T47D (cell line): Measurements from ENCODE around the gene RBM44.
A peak's percentile ranks its signal among the peaks of the same experiment; 100 is the strongest.
"Not testable (repeated sequence)": the region's sequence is repeated elsewhere in the genome, so short reads cannot be mapped to it uniquely, and the experiment has no call there.

Experiments
- DNase-seq, 2 experiments: peaks; one replicate each; pipeline versions ENCODE4 v3.0.0 to v3.0.0-alpha.2; 2011 to 2012; ENCODE audit warnings: low read depth in 1 of 2, low spot score in 1 of 2
- JUND ChIP-seq: IDR thresholded peaks from 2 replicates; pipeline ENCODE4 v1.6.1; 2012; ENCODE audit warnings: low read depth
- in situ Hi-C: cut with HindIII; loops from 2 replicates; pipeline ENCODE4 v1.10.0; 2016; ENCODE audit warnings: low sequenced_read_pairs, low pct_unique_long_range_greater_than_20kb

The RBM44 gene

DNA sequence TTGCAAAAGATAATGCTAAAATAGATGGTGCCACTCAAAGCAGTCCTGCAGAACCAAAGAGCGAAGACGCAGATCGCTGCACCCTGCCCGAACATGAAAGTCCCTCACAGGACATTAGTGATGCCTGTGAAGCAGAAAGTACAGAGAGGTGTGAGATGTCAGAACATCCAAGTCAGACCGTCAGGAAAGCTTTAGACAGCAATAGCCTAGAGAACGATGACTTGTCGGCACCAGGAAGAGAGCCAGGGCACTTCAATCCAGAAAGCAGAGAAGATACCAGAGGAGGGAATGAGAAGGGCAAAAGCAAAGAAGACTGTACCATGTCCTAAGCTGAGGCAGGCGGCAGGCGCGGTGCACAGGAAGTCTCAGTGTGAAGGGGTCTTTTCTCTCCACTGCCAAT is 34.8 kb upstream of the RBM44 start:
- no peak for TF ChIP-seq JUND
- in situ Hi-C loops = no loop called here
- no peak for DNase-seq

DNA sequence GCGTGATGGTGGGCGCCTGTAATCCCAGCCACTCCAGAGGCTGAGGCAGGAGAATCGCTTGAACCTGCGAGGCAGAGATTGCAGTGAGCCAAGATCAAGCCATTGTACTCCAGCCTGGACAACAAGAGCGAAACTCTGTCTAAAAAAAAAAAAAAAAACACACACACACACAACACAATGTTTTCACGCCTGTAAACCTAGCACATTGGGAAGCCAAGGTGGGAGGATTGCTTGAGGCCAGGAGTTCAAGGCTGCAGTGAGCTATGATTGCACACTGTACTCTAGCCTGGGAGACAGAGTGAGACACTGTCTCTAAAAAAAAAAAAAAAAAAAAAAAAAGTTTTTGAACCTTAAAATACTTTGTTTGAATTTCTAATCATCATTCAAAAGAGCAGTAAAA is 33.5 kb upstream of the RBM44 start:
- DNase-seq, in situ Hi-C loops: not testable (repeated sequence)

DNA sequence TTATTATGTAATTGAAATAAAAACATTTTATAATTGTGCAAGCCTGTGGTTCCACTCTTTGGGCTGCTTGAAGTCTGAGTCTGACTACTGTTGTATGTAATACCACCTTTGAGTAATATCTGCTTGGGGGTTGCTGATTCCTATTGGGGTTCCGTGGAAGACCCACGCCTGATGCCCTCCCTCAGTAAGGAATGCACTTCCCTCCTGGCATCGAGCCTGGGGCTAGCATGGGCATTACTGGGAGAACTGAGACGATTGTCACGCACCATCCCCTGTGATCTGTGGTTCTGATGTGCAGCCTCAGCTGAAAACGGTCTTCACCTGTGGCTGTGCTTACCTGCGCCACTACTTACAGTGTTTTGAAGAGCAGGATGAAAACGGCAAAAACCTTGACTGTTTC is 32.7 kb upstream of the RBM44 start:
- in situ Hi-C loops = no loop called here
- no peak for TF ChIP-seq JUND
- no peak for DNase-seq

DNA sequence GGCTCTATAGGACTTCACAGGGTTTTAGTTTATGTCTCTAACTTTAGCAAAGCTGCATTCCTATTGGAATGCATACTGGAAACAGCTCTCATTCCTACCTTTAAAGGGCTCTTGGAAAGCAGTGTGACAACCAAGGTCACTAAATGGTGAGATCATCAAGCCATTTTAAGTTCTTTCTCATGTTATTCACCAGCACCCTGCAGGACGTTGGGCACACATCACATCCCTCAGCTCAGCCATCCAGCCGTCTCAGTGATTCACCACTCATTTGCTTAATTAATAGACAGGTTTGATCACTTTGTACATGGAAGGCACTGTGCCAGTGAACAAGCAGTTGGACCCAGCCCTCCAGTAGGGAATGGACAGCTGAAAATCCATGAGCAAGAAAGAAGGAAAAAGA is 32.2 kb upstream of the RBM44 start:
- no peak for DNase-seq
- in situ Hi-C loops = no loop called here
- no peak for TF ChIP-seq JUND

DNA sequence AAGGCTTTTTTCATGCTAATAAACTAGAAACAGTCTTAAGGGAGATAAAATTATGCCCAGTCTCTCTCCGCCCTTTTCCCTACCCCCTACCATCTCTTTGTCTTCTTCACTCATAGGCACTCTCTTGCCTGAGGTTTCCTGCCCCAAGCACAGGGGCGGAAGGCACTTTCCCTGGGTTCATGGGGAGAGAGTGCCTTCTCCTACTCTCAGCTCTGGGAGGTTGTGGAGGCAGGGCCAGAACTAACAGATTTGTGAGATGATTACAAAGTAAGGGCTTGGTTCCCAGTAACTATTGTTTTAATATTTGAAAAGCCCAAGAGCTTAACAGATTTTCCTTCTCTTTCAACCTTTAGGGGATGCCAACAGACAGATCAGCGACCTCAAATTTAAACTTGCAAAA is 26.1 kb upstream of the RBM44 start:
- in situ Hi-C loops = no loop called here
- TF ChIP-seq JUND = no peak
- no peak for DNase-seq

DNA sequence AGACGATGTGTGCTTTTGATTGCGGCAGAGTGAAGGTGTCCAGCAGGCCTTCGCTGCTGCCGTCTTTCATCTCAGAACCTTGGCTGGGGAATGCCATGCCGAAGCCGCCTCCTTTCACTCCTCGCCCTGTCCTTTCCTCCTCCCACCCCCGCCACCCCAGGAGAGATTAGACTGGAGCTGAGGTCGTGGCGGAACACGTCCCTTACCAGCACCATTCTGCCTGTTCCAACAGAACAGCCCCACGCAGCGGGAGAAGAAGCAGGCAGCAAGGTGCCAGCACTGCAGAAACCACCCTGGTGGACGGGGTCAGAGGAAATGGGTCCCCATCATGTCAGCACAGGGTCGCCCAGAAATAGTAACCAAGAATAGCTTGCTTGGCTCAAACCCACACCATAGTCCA is 24.8 kb upstream of the RBM44 start:
- no peak for DNase-seq
- no peak for TF ChIP-seq JUND
- in situ Hi-C loops = no loop called here

DNA sequence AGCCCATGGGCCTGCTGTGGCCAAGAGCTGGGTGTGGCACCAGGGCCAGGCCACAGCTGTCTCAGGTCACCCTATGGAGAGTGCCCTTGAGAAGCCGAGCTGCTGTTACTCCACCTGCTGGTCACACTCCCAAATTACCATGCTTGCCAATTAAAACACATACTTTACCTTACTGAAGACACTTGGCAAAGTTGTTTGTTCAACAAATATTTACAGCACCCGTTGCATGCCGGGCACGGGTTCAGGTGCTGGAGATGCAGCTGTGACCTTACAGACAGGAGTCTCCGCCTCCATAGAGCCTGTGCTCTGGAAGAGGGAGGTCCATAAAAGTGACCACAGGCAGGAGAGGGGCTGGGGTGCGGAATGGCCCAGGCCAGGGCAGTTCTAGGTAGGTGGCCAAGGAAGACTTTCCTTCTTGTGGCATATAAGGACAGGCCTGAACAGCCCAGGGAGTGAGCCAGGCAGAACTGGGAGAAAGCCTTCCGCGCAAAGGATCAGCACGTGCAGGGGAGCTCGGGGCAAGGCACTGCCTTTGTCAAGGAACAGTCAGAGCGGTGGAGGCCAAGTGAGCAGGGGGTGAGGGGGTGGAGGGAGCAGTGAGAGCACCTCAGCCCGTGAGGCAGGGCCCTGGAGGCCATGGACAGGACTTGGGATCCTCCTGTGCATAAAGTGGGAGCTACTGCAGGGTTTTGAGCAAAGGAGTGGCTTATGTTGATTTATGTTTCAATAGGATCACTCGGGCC is 23.6 kb upstream of the RBM44 start:
- no peak for TF ChIP-seq JUND
- peak; percentile 39 to 84 for DNase-seq
- in situ Hi-C loops = no loop called here

DNA sequence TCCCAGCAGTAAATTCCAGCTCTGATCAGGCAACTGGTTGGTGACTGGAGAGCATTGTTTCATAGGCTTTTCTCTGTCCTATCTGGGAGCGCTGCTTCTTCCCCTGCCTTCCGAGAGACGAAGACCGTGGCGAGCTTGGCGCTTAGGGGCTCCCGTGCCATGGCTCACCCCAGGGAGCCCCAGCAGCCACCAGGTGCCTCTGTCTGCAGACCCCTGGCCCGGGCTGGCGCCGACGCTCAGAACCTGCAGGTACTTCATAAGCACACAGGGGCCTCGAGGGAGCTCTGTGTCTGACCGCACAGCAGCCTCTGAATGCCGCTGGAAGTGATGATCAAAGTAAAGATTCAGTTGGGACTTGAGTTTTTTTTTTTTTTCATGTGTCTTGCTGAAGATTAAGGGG is 19.1 kb upstream of the RBM44 start:
- no peak for TF ChIP-seq JUND
- in situ Hi-C loops = no loop called here
- no peak for DNase-seq

DNA sequence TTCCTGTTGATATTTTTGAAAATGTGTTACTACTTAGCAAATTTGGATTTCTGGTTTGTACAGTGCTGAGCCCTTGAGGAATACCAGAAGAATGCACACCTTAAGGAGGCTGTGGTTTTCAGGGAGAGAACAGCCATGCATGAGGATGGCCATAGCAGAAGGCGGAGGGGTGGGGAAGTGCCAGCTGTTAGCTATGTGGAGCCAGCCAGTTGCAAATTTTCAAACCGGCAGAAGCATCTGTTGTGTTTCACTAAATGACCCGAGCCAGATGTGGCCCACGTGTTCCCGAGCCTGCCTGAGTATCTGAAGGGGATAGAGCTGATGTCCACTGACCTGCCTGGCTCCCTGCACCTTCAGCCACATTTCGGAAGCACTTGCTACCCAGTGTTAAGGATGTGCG is 16.4 kb upstream of the RBM44 start:
- in situ Hi-C loops = no loop called here
- DNase-seq = no peak
- no peak for TF ChIP-seq JUND

DNA sequence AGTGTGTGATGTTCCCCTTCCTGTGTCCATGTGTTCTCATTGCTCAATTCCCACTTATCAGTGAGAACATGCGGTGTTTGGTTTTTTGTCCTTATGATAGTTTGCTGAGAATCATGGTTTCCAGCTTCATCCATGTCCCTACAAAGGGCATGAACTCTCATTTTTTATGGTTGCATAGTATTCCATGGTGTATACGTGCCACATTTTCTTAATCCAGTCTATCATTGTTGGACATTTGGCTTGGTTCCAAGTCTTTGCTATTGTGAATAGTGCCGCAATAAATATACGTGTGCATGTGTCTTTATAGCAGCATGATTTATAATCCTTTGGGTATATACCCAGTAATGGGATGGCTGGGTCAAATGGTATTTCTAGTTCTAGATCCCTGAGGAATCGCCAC is 14.9 kb upstream of the RBM44 start:
- in situ Hi-C loops, DNase-seq: not testable (repeated sequence)

DNA sequence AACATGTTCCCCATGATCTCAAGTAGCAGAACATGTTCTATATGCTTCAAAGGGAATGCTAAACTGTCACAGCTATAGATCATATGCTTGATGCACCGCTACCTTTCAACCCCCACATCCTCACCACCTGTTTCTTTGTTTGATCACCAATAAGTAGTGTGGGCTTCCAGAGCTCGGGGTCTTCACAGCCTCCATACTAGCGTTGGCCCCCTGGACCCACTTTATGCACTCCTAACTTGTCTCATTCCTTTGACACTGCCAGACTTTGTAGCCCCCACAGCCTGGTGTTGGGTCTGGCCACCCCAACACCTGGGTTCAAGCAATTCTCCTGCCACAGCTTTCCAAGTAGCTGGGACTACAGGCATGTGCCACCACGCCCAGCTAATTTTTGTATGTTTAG is 11.6 kb upstream of the RBM44 start:
- peak in 1 of 2 experiments; percentile 38 for DNase-seq
- no peak for TF ChIP-seq JUND
- in situ Hi-C loops = no loop called here

DNA sequence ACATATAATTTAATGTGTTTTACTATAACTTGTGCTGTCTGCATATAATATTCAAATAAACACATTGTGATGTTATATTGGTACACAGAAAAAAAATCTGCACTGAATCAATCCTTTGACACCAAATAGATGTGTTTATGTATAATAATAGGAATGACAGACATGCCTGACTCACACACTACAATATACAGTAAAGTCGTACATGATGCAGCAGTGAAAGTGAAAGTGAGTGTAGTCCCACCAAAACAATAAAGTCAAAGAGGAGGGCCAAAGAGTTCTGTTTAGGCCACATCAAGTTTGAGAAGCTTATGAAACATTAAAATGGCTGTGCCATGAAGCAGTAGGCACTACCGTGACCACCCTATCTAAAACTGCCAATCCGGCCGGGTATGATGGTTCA is 8.2 kb upstream of the RBM44 start:
- TF ChIP-seq JUND = no peak
- DNase-seq = no peak
- in situ Hi-C loops = no loop called here

DNA sequence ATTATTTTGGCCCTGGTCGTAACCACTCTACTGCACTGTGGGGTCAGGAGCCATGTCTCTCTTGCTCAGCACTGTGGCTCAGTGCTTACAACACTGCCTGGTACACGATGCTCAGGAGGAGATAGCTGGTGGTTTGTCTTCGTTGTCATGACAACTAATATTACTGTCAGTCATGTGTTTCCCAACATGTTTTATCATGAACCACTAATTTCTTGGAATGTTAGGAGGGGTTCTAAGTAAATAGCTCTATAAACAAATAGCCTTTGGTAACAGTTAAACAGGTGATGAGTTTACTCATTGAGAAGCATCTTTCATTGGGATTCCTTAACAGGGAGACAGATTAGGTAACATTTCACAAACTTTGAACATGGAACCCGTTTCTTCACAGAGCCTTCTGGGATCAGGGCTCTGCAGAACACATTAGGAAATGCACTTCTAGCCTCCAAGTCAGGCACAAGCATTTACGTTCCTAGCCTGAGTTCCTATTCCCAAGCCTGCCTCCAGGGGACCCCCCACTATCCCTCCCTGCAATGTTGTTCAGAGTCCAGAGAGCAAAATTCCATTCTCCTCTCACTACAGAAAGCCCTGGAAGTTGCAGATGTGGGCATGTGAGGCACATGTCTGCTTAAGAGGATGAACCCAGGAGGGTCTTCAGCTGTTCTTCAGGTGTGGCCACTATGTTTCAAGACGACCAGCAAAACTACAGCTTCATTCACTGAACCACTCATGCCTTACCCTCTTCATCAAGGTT is 6.4 kb upstream of the RBM44 start:
- TF ChIP-seq JUND = no peak
- peak in 1 of 2 experiments; percentile 7 for DNase-seq
- in situ Hi-C loops = no loop called here

DNA sequence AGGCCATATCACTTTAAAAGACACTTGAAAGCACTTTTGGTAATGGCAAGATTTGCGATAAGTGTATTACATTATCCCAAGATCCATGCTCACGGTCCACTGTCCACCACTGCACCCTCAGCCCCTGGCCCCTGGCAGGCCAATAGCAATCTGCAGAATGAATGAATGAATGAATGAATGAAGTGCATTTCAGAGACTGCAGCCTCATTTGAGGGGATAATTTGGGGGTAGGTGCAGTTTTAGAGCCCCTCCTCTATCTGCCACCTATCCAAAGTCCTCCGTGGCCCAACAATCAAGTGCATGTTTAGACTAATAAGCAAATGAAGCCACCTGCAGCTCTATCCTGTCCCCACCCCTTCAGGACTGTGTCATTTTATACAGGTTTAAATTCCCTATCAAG is 1.3 kb upstream of the RBM44 start:
- in situ Hi-C loops = no loop called here
- no peak for TF ChIP-seq JUND
- no peak for DNase-seq
